Left ventricle myocardium inferior (tissue), 1 donor: Measurements from ENCODE around the gene UGT1A10. TPM values are rescaled to one million over a fixed set of nuclear protein-coding genes. Genes with fewer than 3 reads are reported as not detected.

Source experiments
- DNase-seq: peaks from one replicate; pipeline ENCODE4 v3.0.0-alpha.2; 2020
- H3K27ac ChIP-seq: fragments of 200-600 bp; replicated peaks from 2 replicates; pipeline ENCODE4 v1.8.0; 2021
- H3K27me3 ChIP-seq: fragments of 200-600 bp; 2 replicates; pipeline ENCODE4 v1.8.0; 2021; ENCODE audit warnings: low read depth
- H3K36me3 ChIP-seq: fragments of 200-600 bp; 2 replicates; pipeline ENCODE4 v1.8.0; 2021
- H3K4me1 ChIP-seq: fragments of 200-600 bp; 2 replicates; pipeline ENCODE4 v1.8.0; 2021
- H3K4me3 ChIP-seq: fragments of 200-600 bp; 2 replicates; pipeline ENCODE4 v1.8.0; 2021; ENCODE audit warnings: mild to moderate bottlenecking, moderate library complexity
- H3K9me3 ChIP-seq: fragments of 200-600 bp; replicated peaks from 2 replicates; pipeline ENCODE4 v1.8.0; 2021
- intact Hi-C: fragments of 100-400 bp; cut with micrococcal nuclease; formaldehyde crosslinking; loops from one replicate; pipeline ENCODE4 v1.11.0; 2022
- total RNA-seq: library from RNA; stranded (reverse); fragmentation: NEBNext Ultra II Directional; extraction: Animal tissue kit (Norgen Biotek cat#: 25700); gene quantifications from one replicate; pipeline ENCODE4 v1.2.1, GENCODE V29; 2021
- TF ChIP-seq, protein P1 (sequence below): fragments of 200-600 bp; IDR thresholded peaks from 2 replicates; pipeline ENCODE4 v1.8.0; 2021; ENCODE audit warnings: antibody characterized with exemption, mild to moderate bottlenecking, borderline replicate concordance
- donor health status: DM: no; HTN: yes; CAD: no; lungs with severe emphysema.

The UGT1A10 gene
- total RNA-seq, 1 donor from 2014 or later, result not detected

DNA sequence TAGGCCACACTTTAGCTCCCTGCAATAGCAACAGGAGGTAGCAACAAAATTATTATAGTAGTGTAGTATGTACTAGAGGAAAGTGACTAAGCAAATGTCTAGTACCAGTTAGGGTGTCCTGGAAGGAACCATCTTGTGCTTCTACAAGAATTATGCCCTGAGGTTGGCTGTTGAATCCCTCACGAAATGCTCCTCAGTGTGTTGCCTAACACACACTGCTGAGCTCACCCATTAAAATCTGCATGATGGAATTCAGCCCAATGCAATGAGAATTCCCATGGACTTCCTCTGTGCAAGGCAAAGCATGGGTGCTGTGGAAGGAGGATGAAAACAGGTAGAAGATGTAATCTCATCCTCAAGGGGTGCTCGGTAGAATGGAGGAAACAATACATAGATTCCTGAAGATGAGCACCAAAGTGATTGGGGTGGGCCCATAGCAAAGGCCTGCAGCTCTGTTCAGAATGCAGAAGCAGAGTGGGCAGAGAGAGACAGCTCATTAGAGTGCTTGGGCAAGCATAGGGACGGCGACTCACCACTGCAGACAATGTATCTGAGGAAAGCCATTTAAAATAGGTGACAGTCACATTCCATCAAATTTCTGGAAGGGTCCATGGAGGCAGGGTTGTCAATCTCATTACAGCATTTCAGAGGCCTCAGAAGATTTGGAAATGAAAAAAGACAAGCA is 44.3 kb downstream of the UGT1A10 start:
- H3K4me3 ChIP-seq, result no peak overlapping the region
- H3K9me3 ChIP-seq, result no peaks in the 10 kb centered on the region
- no peak for DNase-seq
- no peak overlapping the region for H3K27ac ChIP-seq
- peaks cover 45% of the 10 kb centered on the region for H3K27me3 ChIP-seq
- intact Hi-C loops, result no loop called here
- H3K4me1 ChIP-seq, result no peaks in the 10 kb centered on the region
- H3K36me3 ChIP-seq, result no peaks in the 10 kb centered on the region
- TF ChIP-seq, protein P1, sequence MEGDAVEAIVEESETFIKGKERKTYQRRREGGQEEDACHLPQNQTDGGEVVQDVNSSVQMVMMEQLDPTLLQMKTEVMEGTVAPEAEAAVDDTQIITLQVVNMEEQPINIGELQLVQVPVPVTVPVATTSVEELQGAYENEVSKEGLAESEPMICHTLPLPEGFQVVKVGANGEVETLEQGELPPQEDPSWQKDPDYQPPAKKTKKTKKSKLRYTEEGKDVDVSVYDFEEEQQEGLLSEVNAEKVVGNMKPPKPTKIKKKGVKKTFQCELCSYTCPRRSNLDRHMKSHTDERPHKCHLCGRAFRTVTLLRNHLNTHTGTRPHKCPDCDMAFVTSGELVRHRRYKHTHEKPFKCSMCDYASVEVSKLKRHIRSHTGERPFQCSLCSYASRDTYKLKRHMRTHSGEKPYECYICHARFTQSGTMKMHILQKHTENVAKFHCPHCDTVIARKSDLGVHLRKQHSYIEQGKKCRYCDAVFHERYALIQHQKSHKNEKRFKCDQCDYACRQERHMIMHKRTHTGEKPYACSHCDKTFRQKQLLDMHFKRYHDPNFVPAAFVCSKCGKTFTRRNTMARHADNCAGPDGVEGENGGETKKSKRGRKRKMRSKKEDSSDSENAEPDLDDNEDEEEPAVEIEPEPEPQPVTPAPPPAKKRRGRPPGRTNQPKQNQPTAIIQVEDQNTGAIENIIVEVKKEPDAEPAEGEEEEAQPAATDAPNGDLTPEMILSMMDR, result no peak

DNA sequence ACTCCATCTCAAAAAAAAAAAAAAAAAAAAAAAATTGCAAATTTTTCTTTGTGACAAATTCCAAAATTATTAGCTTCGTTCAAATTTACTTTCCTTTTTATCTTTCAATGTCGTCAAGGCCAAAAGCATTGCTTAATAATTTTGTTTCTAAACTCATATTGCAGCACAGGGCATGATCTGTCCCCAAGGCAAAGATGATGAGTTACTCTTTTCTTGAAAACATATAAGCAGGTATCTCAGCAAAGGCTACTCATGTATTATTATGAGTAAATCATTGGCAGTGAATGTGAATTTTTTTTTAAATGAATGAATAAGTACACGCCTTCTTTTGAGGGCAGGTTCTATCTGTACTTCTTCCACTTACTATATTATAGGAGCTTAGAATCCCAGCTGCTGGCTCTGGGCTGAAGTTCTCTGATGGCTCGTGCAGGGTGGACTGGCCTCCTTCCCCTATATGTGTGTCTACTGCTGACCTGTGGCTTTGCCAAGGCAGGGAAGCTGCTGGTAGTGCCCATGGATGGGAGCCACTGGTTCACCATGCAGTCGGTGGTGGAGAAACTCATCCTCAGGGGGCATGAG is 45.4 kb downstream of the UGT1A10 start, which contains the start of gene UGT1A7:
Gene UGT1A7, plus strand, starts transcription at position 381 of the 579 bp plus-strand sequence. Its CDS starts 37 bp downstream, at position 418.
- intact Hi-C loops, result no loop called here
- no peak within 1 kb of the TSS for H3K27ac ChIP-seq
- TF ChIP-seq, protein P1, result no peak
- no peak within 1 kb of the TSS for H3K4me3 ChIP-seq
- no peaks in the 10 kb centered on the region for H3K36me3 ChIP-seq
- DNase-seq, result no peak
- H3K27me3 ChIP-seq, result peaks cover 45% of the 10 kb centered on the region
- H3K9me3 ChIP-seq, result no peaks in the 10 kb centered on the region
- no peaks in the 10 kb centered on the region for H3K4me1 ChIP-seq

DNA sequence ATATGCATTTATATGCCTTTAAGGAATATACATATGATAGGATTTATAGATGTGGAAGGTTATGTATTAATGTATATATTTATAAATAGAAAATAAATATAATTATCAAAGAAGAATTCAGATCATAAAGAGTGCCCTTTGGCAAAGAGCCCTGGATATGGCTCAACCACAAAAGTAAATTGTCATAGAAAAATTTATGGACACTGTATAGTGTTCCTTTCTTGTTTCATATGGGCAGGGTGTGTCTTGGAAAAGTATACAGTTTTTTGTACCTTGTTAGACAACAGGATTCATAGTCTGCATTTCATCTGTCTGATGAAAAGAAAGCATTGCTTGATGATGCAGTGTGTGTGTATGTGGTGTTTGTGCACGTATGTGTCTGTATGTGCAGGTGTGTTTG is 48.4 kb downstream of the UGT1A10 start:
- H3K36me3 ChIP-seq, result no peaks in the 10 kb centered on the region
- no peaks in the 10 kb centered on the region for H3K4me1 ChIP-seq
- no peak for DNase-seq
- intact Hi-C loops, result no loop called here
- no peak overlapping the region for H3K27ac ChIP-seq
- no peaks in the 10 kb centered on the region for H3K9me3 ChIP-seq
- H3K4me3 ChIP-seq, result no peak overlapping the region
- peaks cover 30% of the 10 kb centered on the region for H3K27me3 ChIP-seq
- TF ChIP-seq, protein P1, result no peak

DNA sequence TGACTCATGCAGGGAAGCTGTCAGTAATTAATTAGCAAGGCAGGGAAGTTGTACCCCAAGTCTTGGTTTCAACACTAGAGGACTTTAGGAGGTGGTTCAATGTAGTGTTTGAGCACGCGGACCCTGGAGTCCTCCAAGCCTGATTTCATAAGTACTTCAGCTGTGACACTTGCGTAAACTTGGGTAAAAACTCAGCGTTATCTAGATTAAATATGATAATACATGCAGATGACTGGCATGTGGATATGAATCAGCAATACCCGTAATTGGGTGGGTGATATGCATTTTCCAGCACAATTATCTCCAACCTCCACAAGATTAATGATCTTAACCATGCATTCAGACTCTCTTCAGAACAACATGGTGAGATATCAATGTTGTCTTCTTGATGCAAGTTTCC is 50.7 kb downstream of the UGT1A10 start:
- intact Hi-C loops, result no loop called here
- Histone ChIP-seq H3K4me1 (no peaks in the 10 kb centered on the region), H3K9me3 (no peaks in the 10 kb centered on the region), H3K36me3 (no peaks in the 10 kb centered on the region), H3K27ac (no peak overlapping the region), H3K27me3 (peaks cover 20% of the 10 kb centered on the region), H3K4me3 (no peak overlapping the region)
- TF ChIP-seq, protein P1, result no peak
- DNase-seq, result no peak

DNA sequence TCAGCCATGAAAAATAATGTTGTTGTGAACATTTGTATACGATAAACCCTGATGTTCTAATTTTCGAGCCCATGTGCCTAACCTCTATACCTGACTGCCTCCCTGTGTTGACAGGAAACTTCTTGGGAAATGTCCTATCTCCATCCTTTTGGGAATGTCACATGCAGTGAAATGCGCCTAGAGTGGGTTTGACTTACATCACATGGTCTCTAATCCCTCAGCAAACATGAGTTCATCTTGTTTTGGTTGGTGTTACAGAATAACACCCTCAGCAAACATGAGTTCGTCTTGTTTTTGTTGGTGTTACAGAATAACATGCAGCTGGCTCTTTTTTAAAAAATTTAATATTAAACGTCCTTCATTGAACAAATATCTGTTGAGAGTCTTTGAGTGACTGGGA is 52.1 kb downstream of the UGT1A10 start:
- intact Hi-C loops, result no loop called here
- Histone ChIP-seq H3K27me3 (peaks cover 22% of the 10 kb centered on the region), H3K4me3 (no peak overlapping the region), H3K9me3 (no peaks in the 10 kb centered on the region), H3K27ac (no peak overlapping the region), H3K36me3 (no peaks in the 10 kb centered on the region), H3K4me1 (no peaks in the 10 kb centered on the region)
- TF ChIP-seq, protein P1, result no peak
- DNase-seq, result no peak
